Prostate gland (tissue), 2 donors: ENCODE results near the gene ZSCAN20. TPM values are rescaled to one million over a fixed set of nuclear protein-coding genes. Genes with fewer than 3 reads are reported as not detected.
A peak's percentile ranks its signal among the peaks of the same experiment; 100 is the strongest.

Source experiments
- DNase-seq: peaks from one replicate; pipeline ENCODE4 v3.0.0-alpha.2; 2019; ENCODE audit warnings: low spot score
- H3K27ac ChIP-seq, 2 donors: fragments of 200-600 bp; sonication (generic); 2 replicates each; pipeline ENCODE4 v1.5.1; 2017 to 2019
- H3K27me3 ChIP-seq: fragments of 200-600 bp; sonication (generic); replicated peaks from 2 replicates; pipeline ENCODE4 v1.5.1; 2019; ENCODE audit not compliant: insufficient read depth
- H3K36me3 ChIP-seq, 2 donors: fragments of 200-600 bp; sonication (generic); 1 replicate in 1 of 2; 2 replicates in 1 of 2; pipeline versions ENCODE4 v1.5.1 to v1.8.1; 2017 to 2019
- H3K4me1 ChIP-seq: fragments of 200-600 bp; sonication (generic); replicated peaks from 2 replicates; pipeline ENCODE4 v1.5.1; 2019
- H3K4me3 ChIP-seq, 2 donors: fragments of 200-600 bp; sonication (generic); 2 replicates each; pipeline ENCODE4 v1.5.1; 2017 to 2019
- H3K9me3 ChIP-seq: fragments of 200-600 bp; sonication (generic); 2 replicates; pipeline ENCODE4 v1.5.1; 2017
- POLR2A ChIP-seq: fragments of 450-650 bp; IDR thresholded peaks from one replicate; pipeline ENCODE4 v1.6.1; 2016; ENCODE audit warnings: antibody characterized with exemption, mild to moderate bottlenecking
- POLR2AphosphoS5 ChIP-seq: sonication (generic); formaldehyde crosslinking; IDR thresholded peaks from one replicate; pipeline ENCODE4 v1.6.1; 2017; ENCODE audit warnings: antibody characterized with exemption
- WGBS: methylation state at CpG from one replicate; pipeline ENCODE4 v1.1.5; 2018; 5-methylcytosine and 5-hydroxymethylcytosine counted together
- intact Hi-C: fragments of 100-400 bp; cut with DNase I; formaldehyde crosslinking; loops from one replicate; pipeline ENCODE4 v1.14.2; 2022
- total RNA-seq, 2 donors: library from RNA; depleted of rRNA; stranded (reverse); fragments of >200 nt; gene quantifications; one replicate each; pipeline ENCODE4 v1.1.0, GENCODE V29; 2016
- TF ChIP-seq, protein P1 (sequence below), 4 experiments: fragments of 200-600 bp in 2 of 4; fragments of 450-650 bp in 2 of 4; sonication (generic) in 2 of 4; IDR thresholded peaks; 1 replicate in 3 of 4; 2 replicates in 1 of 4; pipeline ENCODE4 v1.5.1; 2016 to 2019; ENCODE audit warnings: antibody characterized with exemption in 4 of 4, mild to moderate bottlenecking in 2 of 4, moderate library complexity in 2 of 4

Gene ZSCAN20
- total RNA-seq, 2 donors from 2014 or later, result 4.7 to 11.1 TPM

DNA sequence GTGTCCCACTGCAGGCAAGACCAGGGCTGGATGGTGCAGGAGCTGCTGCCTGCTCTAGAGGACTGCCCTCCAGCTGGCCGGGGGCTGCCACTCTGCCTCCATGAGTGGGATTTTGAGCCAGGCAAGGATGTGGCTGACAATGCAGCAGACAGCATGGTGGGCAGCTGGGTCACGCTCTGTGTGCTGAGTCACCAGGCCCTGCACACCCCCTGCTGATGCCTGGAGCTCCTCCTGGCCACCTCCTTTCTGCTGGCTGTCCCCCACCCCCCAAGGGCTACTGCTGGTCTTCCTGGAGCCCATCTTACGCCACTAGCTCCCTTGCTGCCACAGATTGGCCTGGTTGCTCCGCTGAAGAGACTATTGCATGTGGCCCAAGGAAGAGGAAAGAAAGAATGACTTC lies 3.9 kb upstream of the ZSCAN20 start:
- intact Hi-C loops, result loop anchor here (10.0 kb wide), 1 partner anchor 344 kb away; no protein-coding TSS in a partner anchor

DNA sequence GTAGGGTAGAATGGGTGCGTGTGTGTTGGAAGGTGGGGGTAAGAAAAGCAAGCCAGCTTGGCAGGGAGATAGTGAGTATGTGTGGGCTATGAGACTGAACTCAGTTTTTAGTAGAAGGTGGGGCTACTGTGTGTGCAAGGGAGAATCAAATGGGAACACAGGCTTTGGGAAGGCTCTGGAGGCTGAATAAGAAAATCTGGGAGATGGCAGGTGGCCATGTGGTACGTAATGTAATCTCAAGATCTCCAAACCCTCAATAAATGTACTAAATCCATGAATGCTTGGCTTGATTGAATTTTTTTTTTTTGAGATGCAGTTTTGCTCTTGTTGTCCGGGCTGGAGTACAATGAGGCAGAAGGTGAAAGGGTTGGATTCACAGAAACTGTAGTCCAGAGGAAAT lies 3.5 kb upstream of the ZSCAN20 start:
- no peaks in the 10 kb centered on the region for H3K27me3 ChIP-seq
- no peak overlapping the region for H3K27ac ChIP-seq
- intact Hi-C loops, result loop anchor here (10.0 kb wide), 1 partner anchor 344 kb away; no protein-coding TSS in a partner anchor
- no peak for TF ChIP-seq POLR2A
- TF ChIP-seq, protein P1, sequence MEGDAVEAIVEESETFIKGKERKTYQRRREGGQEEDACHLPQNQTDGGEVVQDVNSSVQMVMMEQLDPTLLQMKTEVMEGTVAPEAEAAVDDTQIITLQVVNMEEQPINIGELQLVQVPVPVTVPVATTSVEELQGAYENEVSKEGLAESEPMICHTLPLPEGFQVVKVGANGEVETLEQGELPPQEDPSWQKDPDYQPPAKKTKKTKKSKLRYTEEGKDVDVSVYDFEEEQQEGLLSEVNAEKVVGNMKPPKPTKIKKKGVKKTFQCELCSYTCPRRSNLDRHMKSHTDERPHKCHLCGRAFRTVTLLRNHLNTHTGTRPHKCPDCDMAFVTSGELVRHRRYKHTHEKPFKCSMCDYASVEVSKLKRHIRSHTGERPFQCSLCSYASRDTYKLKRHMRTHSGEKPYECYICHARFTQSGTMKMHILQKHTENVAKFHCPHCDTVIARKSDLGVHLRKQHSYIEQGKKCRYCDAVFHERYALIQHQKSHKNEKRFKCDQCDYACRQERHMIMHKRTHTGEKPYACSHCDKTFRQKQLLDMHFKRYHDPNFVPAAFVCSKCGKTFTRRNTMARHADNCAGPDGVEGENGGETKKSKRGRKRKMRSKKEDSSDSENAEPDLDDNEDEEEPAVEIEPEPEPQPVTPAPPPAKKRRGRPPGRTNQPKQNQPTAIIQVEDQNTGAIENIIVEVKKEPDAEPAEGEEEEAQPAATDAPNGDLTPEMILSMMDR (IDR thresholded peaks at IDR 0.05), result no peak
- no peaks in the 10 kb centered on the region for H3K9me3 ChIP-seq
- WGBS, result 34% methylated on average over 3 of the region's 3 CpGs
- no peaks in the 10 kb centered on the region for H3K4me1 ChIP-seq
- DNase-seq, result no peak
- H3K4me3 ChIP-seq, result no peak overlapping the region
- no peaks in the 10 kb centered on the region for H3K36me3 ChIP-seq

More for the DNA sequence above, 3.9 kb upstream of the ZSCAN20 start:
- no peak overlapping the region for H3K27ac ChIP-seq
- no peaks in the 10 kb centered on the region for H3K27me3 ChIP-seq
- DNase-seq, result no peak
- 93% methylated on average over 3 of the region's 4 CpGs for WGBS
- H3K4me1 ChIP-seq, result no peaks in the 10 kb centered on the region
- no peak for TF ChIP-seq POLR2AphosphoS5
- TF ChIP-seq, protein P1 (IDR thresholded peaks at IDR 0.05), result no peak
- H3K36me3 ChIP-seq, result no peaks in the 10 kb centered on the region
- H3K4me3 ChIP-seq, result no peak overlapping the region
- H3K9me3 ChIP-seq, result no peaks in the 10 kb centered on the region

DNA sequence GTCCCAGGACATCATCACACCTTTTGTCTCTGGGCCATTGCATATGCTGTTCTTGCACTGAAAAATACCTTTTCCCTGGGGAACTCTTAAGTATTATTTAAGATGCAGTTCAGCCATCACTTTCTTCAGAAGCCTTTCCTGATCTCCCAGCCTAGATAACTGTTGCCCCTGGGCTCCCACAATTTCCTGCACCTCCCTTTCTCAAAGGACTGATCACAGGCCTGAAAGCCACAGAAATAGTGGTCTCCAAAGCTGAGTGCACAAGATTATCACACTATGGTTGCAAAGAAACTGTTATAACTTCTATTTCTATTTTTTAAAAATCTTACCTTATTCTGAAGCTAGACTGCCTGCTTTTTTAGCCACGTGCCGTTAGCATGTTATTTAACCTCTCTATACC lies 2.8 kb upstream of the ZSCAN20 start:
- DNase-seq, result no peak
- no peak overlapping the region for H3K27ac ChIP-seq
- H3K27me3 ChIP-seq, result no peaks in the 10 kb centered on the region
- TF ChIP-seq POLR2A, result no peak
- no peaks in the 10 kb centered on the region for H3K4me1 ChIP-seq
- WGBS, result 93% methylated on average over 2 of the region's 2 CpGs
- no peaks in the 10 kb centered on the region for H3K36me3 ChIP-seq
- no peak overlapping the region for H3K4me3 ChIP-seq
- H3K9me3 ChIP-seq, result no peaks in the 10 kb centered on the region
- intact Hi-C loops, result loop anchor here (2.0 to 10.0 kb wide), 4 partner anchors 102 to 345 kb away; no protein-coding TSS in a partner anchor

DNA sequence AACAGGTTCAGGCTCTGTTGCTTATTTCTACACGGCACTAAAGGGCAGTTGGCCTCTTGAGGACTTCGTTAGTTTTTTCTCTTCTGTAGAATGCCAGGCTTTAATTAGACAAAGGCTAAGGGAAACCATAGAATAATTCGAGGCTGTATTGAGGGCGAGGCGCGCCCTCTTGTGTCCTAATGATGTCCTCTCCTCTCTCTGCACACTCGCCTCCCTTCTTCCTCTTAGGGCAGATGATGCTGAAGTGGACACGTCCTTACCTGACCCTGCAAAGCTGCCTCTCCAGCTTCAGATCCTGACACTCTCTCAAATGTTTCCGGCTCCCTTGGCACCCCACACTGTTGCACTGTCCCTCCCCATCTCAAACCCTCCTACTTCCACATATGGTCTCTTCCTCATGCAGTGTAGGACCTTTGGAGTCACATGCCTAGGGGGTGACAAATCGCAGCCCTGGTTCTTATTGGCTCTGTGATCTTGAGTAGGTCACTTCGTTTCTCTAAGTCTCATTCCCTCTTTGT lies 1.9 kb upstream of the ZSCAN20 start:
- H3K27ac ChIP-seq, result peak overlapping the region; percentile 16 to 51

DNA sequence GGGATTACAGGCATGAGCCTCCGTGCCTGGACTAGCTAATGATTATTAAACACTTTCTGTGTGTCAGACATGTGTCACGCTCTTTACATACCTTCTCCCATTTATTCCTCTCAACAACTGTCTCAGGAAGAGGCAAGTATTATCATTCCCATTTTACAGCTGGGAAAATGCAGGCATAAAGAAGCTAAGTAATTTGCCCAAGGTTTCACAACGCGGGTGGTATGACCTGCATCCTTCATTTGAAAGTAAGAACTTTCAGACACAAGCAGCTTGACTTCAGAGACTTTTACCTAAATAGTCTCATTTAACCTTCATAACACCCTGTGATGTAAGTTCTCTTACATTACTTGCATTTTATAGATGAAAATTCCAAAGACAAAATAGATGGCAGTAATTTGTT lies 1.0 kb upstream of the ZSCAN20 start:
- Histone ChIP-seq H3K36me3 (no peaks in the 10 kb centered on the region), H3K4me1 (no peaks in the 10 kb centered on the region), H3K4me3 (no peak overlapping the region), H3K27me3 (no peaks in the 10 kb centered on the region), H3K9me3 (no peaks in the 10 kb centered on the region), H3K27ac (peak overlapping the region; percentile 16 to 53)
- TF ChIP-seq POLR2AphosphoS5 (no peak), POLR2A (no peak)
- TF ChIP-seq, protein P1 (IDR thresholded peaks at IDR 0.05), result no peak
- WGBS, result 92% methylated on average over 4 of the region's 4 CpGs
- intact Hi-C loops, result loop anchor here (2.0 to 10.0 kb wide), 3 partner anchors 104 to 257 kb away; no protein-coding TSS in a partner anchor
- DNase-seq, result no peak

More for the DNA sequence above, 1.9 kb upstream of the ZSCAN20 start:
- no peaks in the 10 kb centered on the region for H3K27me3 ChIP-seq
- no peaks in the 10 kb centered on the region for H3K9me3 ChIP-seq
- intact Hi-C loops, result loop anchor here (2.0 to 10.0 kb wide), 3 partner anchors 103 to 256 kb away; no protein-coding TSS in a partner anchor
- under 1% methylated on average over 11 of the region's 11 CpGs for WGBS
- H3K4me1 ChIP-seq, result no peaks in the 10 kb centered on the region
- no peaks in the 10 kb centered on the region for H3K36me3 ChIP-seq
- no peak overlapping the region for H3K4me3 ChIP-seq
- peak; percentile 66 for DNase-seq
- peak; percentile 58 for TF ChIP-seq POLR2AphosphoS5
- TF ChIP-seq, protein P1 (IDR thresholded peaks at IDR 0.05), result peak; percentile 44 to 86 (median 80)
- TF ChIP-seq POLR2A, result no peak
